Lower lobe of right lung (tissue), 2 donors: Measurements from ENCODE around the gene OPA3. TPM values are rescaled to one million over a fixed set of nuclear protein-coding genes. Genes with fewer than 3 reads are reported as not detected.
A peak's percentile ranks its signal among the peaks of the same experiment; 100 is the strongest.

Experiments used
- ATAC-seq, 2 donors: fragments of 200-7000 bp; cut with Tn5 transposase; one replicate each; pipeline ENCODE4 v1.9.1; 2020 to 2022; ENCODE audit warnings: mild to moderate bottlenecking in 2 of 2, moderate library complexity in 2 of 2
- DNase-seq: peaks from one replicate; pipeline ENCODE4 v3.0.0-alpha.2; 2020
- H3K27ac ChIP-seq: fragments of 200-600 bp; one replicate; pipeline ENCODE4 v1.8.0; 2022
- H3K27me3 ChIP-seq: fragments of 200-600 bp; one replicate; pipeline ENCODE4 v1.8.0; 2022; ENCODE audit warnings: low read depth
- H3K36me3 ChIP-seq: fragments of 200-600 bp; one replicate; pipeline ENCODE4 v1.8.0; 2022; ENCODE audit warnings: mild to moderate bottlenecking
- H3K4me1 ChIP-seq: fragments of 200-600 bp; one replicate; pipeline ENCODE4 v1.8.0; 2022
- H3K4me3 ChIP-seq: fragments of 200-600 bp; one replicate; pipeline ENCODE4 v1.8.0; 2022; ENCODE audit warnings: mild to moderate bottlenecking
- H3K9me3 ChIP-seq: fragments of 200-600 bp; one replicate; pipeline ENCODE4 v1.8.0; 2022
- intact Hi-C: fragments of 100-400 bp; cut with DNase I; formaldehyde crosslinking; loops from one replicate; pipeline ENCODE4 v1.11.0; 2022
- total RNA-seq: library from RNA; stranded (reverse); fragmentation: NEBNext Ultra II Directional; extraction: Animal tissue kit (Norgen Biotek cat#: 25700); gene quantifications from one replicate; pipeline ENCODE4 v1.2.1, GENCODE V29; 2021
- TF ChIP-seq, protein P1 (sequence below): fragments of 200-600 bp; IDR thresholded peaks from one replicate; pipeline ENCODE4 v1.8.0; 2022; ENCODE audit warnings: antibody characterized with exemption, mild to moderate bottlenecking
- donor health status: DM: no; HTN: yes; CAD: no; lungs with severe emphysema.

Gene OPA3
- total RNA-seq, 1 donor from 2014 or later: 11.3 TPM

- Histone ChIP-seq H3K9me3 (no peaks in the 10 kb centered on the region), H3K27ac (peak overlapping the region; percentile 31), H3K36me3 (peaks cover 80% of the 10 kb centered on the region), H3K4me3 (no peak overlapping the region), H3K27me3 (no peaks in the 10 kb centered on the region), H3K4me1 (peaks cover 22% of the 10 kb centered on the region)
- TF ChIP-seq, protein P1, sequence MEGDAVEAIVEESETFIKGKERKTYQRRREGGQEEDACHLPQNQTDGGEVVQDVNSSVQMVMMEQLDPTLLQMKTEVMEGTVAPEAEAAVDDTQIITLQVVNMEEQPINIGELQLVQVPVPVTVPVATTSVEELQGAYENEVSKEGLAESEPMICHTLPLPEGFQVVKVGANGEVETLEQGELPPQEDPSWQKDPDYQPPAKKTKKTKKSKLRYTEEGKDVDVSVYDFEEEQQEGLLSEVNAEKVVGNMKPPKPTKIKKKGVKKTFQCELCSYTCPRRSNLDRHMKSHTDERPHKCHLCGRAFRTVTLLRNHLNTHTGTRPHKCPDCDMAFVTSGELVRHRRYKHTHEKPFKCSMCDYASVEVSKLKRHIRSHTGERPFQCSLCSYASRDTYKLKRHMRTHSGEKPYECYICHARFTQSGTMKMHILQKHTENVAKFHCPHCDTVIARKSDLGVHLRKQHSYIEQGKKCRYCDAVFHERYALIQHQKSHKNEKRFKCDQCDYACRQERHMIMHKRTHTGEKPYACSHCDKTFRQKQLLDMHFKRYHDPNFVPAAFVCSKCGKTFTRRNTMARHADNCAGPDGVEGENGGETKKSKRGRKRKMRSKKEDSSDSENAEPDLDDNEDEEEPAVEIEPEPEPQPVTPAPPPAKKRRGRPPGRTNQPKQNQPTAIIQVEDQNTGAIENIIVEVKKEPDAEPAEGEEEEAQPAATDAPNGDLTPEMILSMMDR: no peak
- intact Hi-C loops: no loop called here
- DNase-seq (no peak), ATAC-seq (peak; percentile 38 to 43)
These were observed 29.5 kb upstream of the OPA3 start for GRCh38 chr19:45613926-45614725.

DNA sequence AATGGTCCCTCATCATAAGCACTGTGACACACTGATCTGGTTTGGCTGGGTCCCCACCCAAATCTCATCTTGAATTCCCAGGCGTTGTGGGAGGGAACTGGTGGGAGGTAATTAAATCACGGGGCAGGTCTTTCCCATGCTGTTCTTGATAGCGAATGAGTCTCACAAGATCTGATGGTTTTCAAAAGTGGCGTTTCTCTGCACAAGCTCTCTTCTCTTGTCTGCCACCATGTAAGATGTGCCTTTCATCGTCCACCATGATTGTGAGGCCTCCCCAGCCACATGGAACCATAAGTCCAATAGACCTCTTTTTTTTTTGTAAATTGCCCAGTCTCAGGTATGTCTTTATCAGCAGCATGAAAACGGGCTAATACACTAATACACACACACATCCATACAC, 24.3 kb upstream of the OPA3 start:
- DNase-seq: no peak
- Histone ChIP-seq H3K4me3 (no peak overlapping the region), H3K27ac (no peak overlapping the region), H3K27me3 (no peaks in the 10 kb centered on the region), H3K9me3 (no peaks in the 10 kb centered on the region), H3K36me3 (peaks cover 50% of the 10 kb centered on the region), H3K4me1 (peaks cover 12% of the 10 kb centered on the region)
- intact Hi-C loops: no loop called here
- TF ChIP-seq, protein P1: no peak
- ATAC-seq: no peak

DNA sequence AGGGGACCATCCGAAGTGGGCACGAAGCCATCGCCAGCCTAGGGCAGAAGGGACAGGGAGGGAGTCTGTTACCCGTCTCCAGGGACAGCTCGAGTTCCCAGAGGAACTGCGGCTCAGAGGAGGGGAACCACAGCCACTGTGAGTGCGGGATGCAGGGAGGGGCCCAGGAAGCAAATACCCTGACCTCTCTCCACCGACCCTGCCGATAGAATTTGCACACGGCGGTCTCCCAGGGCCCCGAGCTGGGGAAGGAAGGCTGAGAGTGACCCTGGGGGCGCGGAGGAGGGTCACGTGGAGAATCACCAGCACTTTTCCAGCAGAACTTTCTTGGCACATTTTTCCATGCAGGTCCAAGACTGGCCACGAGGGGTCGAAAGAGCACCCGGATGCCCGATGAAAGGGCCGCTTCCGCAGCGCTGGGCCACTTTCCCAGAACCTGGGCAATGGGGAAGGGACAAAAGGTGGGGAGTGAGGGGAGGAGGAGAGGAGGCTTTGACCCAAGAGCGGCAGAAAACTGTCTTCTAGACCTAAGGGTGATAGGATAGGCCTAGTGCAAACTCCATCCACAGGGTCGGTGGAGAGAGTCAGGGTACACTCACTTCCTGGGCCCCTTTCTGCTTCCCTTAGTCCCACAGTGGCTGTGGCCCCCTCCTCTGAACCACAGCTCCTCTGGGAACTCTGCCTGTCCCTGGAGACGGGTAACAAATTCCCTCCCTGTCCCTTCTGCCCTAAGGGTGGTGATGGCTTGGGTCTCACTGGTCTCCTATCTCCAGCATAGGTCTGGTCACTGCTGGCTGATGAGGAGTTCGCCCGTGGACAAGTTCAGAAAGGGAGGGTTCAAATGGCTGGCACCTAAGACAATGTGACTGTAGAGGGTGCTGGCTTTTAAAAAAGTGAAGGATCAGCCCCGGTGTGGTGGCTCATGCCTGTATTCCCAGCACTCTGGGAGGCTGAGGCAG, 22.7 kb upstream of the OPA3 start:
- Histone ChIP-seq H3K4me3 (peak overlapping the region; percentile 38), H3K4me1 (peaks cover 10% of the 10 kb centered on the region), H3K36me3 (peaks cover 34% of the 10 kb centered on the region), H3K9me3 (no peaks in the 10 kb centered on the region), H3K27me3 (peaks cover 15% of the 10 kb centered on the region), H3K27ac (peak overlapping the region; percentile 50)
- intact Hi-C loops: no loop called here
- ATAC-seq (peak; percentile 88), DNase-seq (peak; percentile 78)
- TF ChIP-seq, protein P1: peak; percentile 84

- DNase-seq: no peak
- no peaks in the 10 kb centered on the region for H3K9me3 ChIP-seq
These were observed 17.1 kb upstream of the OPA3 start, which contains the start of gene GPR4 for GRCh38 chr19:45601524-45602374. Gene GPR4, minus strand, starts transcription at chr19:45602212. Its CDS starts 10,346 bp downstream, at chr19:45591866.

More at GRCh38 chr19:45601524-45602374, 17.1 kb upstream of the OPA3 start, which contains the start of gene GPR4:
- ATAC-seq: peak; percentile 61 to 62
- peak within 1 kb of the TSS; percentile 68 for H3K27ac ChIP-seq
- intact Hi-C loops: no loop called here
- H3K36me3 ChIP-seq: no peaks in the 10 kb centered on the region
- TF ChIP-seq, protein P1: no peak
- peak within 1 kb of the TSS; percentile 61 for H3K4me3 ChIP-seq
- peaks cover 41% of the 10 kb centered on the region for H3K4me1 ChIP-seq
- H3K27me3 ChIP-seq: peaks cover 62% of the 10 kb centered on the region
